ENCODE data around the gene PARD3. TPM values are rescaled to one million over a fixed set of nuclear protein-coding genes. Genes with fewer than 3 reads are reported as not detected.
A peak's percentile ranks its signal among the peaks of the same experiment; 100 is the strongest.

Gene PARD3
- polyA plus RNA-seq, 1 donor from 2014 or later: 12.4 TPM

GRCh38 chr10:34492081-34492480 is 323.0 kb downstream of the PARD3 start:
- Histone ChIP-seq H3K79me2 (replicated peaks; ENCODE audit: insufficient read depth, low read length) (no peaks in the 10 kb centered on the region), H3K4me3 (ENCODE audit: low read length) (peak overlapping the region; percentile 23), H3K4me2 (ENCODE audit: low read length) (peak overlapping the region; percentile 18), H3K9ac (ENCODE audit: low read length) (peak overlapping the region; percentile 4), H4K20me1 (ENCODE audit: insufficient read depth) (no peaks in the 10 kb centered on the region), H3K9me2 (ENCODE audit: insufficient read depth, low read length) (no peaks in the 10 kb centered on the region), H3K36me3 (ENCODE audit: insufficient read depth, low read length) (no peaks in the 10 kb centered on the region), H2AFZ (ENCODE audit: low read depth, low read length) (no peak overlapping the region), H3K9me3 (ENCODE audit: low read length) (no peaks in the 10 kb centered on the region), H3K27ac (ENCODE audit: low read length) (peak overlapping the region; percentile 45), H3F3A (ENCODE audit: insufficient read depth, low read length, poor library complexity, severe bottlenecking) (no peaks in the 10 kb centered on the region), H3K27me3 (ENCODE audit: insufficient read depth, low read depth, low read length) (no peaks in the 10 kb centered on the region)
- TF ChIP-seq MXI1 (conservative IDR thresholded peaks at IDR 0.05; ENCODE audit: poor library complexity, severe bottlenecking): no peak
- no peak for TF ChIP-seq EZH2 (IDR thresholded peaks at IDR 0.05; ENCODE audit: borderline replicate concordance, insufficient read depth, low read length, poor library complexity, severe bottlenecking)
- TF ChIP-seq REST (IDR thresholded peaks at IDR 0.05; ENCODE audit: borderline replicate concordance): no peak
- TF ChIP-seq RAD21 (conservative IDR thresholded peaks at IDR 0.05): no peak
- TF ChIP-seq SMC3 (conservative IDR thresholded peaks at IDR 0.05; ENCODE audit: poor library complexity): no peak
- no peak for TF ChIP-seq CTCF (IDR thresholded peaks at IDR 0.05; ENCODE audit: poor library complexity, severe bottlenecking)
- no peak for TF ChIP-seq EP300 (conservative IDR thresholded peaks at IDR 0.05; ENCODE audit: poor library complexity, severe bottlenecking)
- TF ChIP-seq POLR2AphosphoS5 (IDR thresholded peaks at IDR 0.05): no peak
- TF ChIP-seq TAF1 (IDR thresholded peaks at IDR 0.05; ENCODE audit: low read depth): no peak

GRCh38 chr10:34491678-34492077 is 323.4 kb downstream of the PARD3 start:
- H3K4me2 ChIP-seq (ENCODE audit: low read length): peak overlapping the region; percentile 18
- no peaks in the 10 kb centered on the region for H4K20me1 ChIP-seq (ENCODE audit: insufficient read depth)
- no peaks in the 10 kb centered on the region for H3K27me3 ChIP-seq (ENCODE audit: insufficient read depth, low read depth, low read length)
- TF ChIP-seq TAF1 (IDR thresholded peaks at IDR 0.05; ENCODE audit: low read depth) (no peak), SMC3 (conservative IDR thresholded peaks at IDR 0.05; ENCODE audit: poor library complexity) (no peak), POLR2AphosphoS5 (IDR thresholded peaks at IDR 0.05) (no peak), RAD21 (conservative IDR thresholded peaks at IDR 0.05) (no peak), EP300 (conservative IDR thresholded peaks at IDR 0.05; ENCODE audit: poor library complexity, severe bottlenecking) (no peak), CTCF (IDR thresholded peaks at IDR 0.05; ENCODE audit: poor library complexity, severe bottlenecking) (no peak), MXI1 (conservative IDR thresholded peaks at IDR 0.05; ENCODE audit: poor library complexity, severe bottlenecking) (no peak), EZH2 (IDR thresholded peaks at IDR 0.05; ENCODE audit: borderline replicate concordance, insufficient read depth, low read length, poor library complexity, severe bottlenecking) (no peak), REST (IDR thresholded peaks at IDR 0.05; ENCODE audit: borderline replicate concordance) (no peak)
- no peaks in the 10 kb centered on the region for H3K9me2 ChIP-seq (ENCODE audit: insufficient read depth, low read length)
- no peaks in the 10 kb centered on the region for H3K9me3 ChIP-seq (ENCODE audit: low read length)
- H3K79me2 ChIP-seq (replicated peaks; ENCODE audit: insufficient read depth, low read length): no peaks in the 10 kb centered on the region
- H3K9ac ChIP-seq (ENCODE audit: low read length): peak overlapping the region; percentile 4
- H3F3A ChIP-seq (ENCODE audit: insufficient read depth, low read length, poor library complexity, severe bottlenecking): no peaks in the 10 kb centered on the region
- no peaks in the 10 kb centered on the region for H3K36me3 ChIP-seq (ENCODE audit: insufficient read depth, low read length)
- peak overlapping the region; percentile 23 for H3K4me3 ChIP-seq (ENCODE audit: low read length)
- peak overlapping the region; percentile 45 for H3K27ac ChIP-seq (ENCODE audit: low read length)
- no peak overlapping the region for H2AFZ ChIP-seq (ENCODE audit: low read depth, low read length)
